Measurements from ENCODE around the gene WNT9B. TPM values are rescaled to one million over a fixed set of nuclear protein-coding genes. Genes with fewer than 3 reads are reported as not detected.

Gene WNT9B
- total RNA-seq, 1 experiment from 2014 or later, result not detected

DNA sequence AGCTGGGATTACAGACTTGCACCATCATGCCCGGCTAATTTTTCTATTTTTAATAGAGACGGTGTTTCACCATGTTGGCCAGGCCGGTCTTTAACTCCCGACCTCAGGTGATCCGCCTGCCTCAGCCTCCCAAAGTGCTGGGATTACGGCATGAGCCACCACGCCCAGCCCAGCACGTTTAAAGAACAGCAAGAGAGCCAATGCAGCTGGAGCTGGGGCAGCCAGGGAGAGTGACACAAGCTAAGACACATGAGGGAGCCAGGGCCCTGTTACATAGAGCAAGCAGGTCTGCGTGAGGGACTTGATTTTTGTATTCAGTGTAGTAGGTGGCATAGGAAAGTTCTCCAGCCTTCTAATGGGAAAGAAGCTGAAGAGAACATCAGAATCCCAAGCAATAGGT is 49.9 kb downstream of the WNT9B start:
- POLR2A ChIA-PET, result no interaction called here
- no peak overlapping the region for H3K4me3 Mint-ChIP-seq (ENCODE audit: unreplicated experiment)
- no peaks in the 10 kb centered on the region for H3K27me3 ChIP-seq (replicated peaks; ENCODE audit: control insufficient read depth, insufficient read depth, low read length)
- H3K4me1 ChIP-seq, result no peaks in the 10 kb centered on the region
- CTCF ChIA-PET, result no interaction called here
- no peaks in the 10 kb centered on the region for H3K9me3 Mint-ChIP-seq (ENCODE audit: unreplicated experiment)
- no TSS peak for BruUV-seq (replicated peaks)
- H3K27ac Mint-ChIP-seq (ENCODE audit: unreplicated experiment), result no peak overlapping the region
- no peak overlapping the region for H3K4me3 ChIP-seq (ENCODE audit: low read depth, low read length)
- intact Hi-C loops (cut with micrococcal nuclease; ENCODE audit: unreplicated experiment), result no loop called here
- no peaks in the 10 kb centered on the region for H3K36me3 Mint-ChIP-seq (ENCODE audit: insufficient read depth, unreplicated experiment)
- H3K4me1 Mint-ChIP-seq (ENCODE audit: low read depth, unreplicated experiment), result no peaks in the 10 kb centered on the region
- H3K36me3 ChIP-seq (ENCODE audit: control insufficient read depth, insufficient read depth, low read length), result no peaks in the 10 kb centered on the region
- no peaks in the 10 kb centered on the region; the same call in 1 of the 2 replicates for H3K9me3 ChIP-seq
- peaks cover 3% of the 10 kb centered on the region for H3K27me3 Mint-ChIP-seq (ENCODE audit: insufficient read depth, unreplicated experiment)
- TF ChIP-seq, protein P1, sequence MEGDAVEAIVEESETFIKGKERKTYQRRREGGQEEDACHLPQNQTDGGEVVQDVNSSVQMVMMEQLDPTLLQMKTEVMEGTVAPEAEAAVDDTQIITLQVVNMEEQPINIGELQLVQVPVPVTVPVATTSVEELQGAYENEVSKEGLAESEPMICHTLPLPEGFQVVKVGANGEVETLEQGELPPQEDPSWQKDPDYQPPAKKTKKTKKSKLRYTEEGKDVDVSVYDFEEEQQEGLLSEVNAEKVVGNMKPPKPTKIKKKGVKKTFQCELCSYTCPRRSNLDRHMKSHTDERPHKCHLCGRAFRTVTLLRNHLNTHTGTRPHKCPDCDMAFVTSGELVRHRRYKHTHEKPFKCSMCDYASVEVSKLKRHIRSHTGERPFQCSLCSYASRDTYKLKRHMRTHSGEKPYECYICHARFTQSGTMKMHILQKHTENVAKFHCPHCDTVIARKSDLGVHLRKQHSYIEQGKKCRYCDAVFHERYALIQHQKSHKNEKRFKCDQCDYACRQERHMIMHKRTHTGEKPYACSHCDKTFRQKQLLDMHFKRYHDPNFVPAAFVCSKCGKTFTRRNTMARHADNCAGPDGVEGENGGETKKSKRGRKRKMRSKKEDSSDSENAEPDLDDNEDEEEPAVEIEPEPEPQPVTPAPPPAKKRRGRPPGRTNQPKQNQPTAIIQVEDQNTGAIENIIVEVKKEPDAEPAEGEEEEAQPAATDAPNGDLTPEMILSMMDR (IDR thresholded peaks at IDR 0.05; ENCODE audit: insufficient read depth in 1 of 2, low read depth in 1 of 2, low read length in 1 of 2, severe bottlenecking in 1 of 2, unreplicated experiment in 1 of 2), result no peak
- no peak for DNase-seq

DNA sequence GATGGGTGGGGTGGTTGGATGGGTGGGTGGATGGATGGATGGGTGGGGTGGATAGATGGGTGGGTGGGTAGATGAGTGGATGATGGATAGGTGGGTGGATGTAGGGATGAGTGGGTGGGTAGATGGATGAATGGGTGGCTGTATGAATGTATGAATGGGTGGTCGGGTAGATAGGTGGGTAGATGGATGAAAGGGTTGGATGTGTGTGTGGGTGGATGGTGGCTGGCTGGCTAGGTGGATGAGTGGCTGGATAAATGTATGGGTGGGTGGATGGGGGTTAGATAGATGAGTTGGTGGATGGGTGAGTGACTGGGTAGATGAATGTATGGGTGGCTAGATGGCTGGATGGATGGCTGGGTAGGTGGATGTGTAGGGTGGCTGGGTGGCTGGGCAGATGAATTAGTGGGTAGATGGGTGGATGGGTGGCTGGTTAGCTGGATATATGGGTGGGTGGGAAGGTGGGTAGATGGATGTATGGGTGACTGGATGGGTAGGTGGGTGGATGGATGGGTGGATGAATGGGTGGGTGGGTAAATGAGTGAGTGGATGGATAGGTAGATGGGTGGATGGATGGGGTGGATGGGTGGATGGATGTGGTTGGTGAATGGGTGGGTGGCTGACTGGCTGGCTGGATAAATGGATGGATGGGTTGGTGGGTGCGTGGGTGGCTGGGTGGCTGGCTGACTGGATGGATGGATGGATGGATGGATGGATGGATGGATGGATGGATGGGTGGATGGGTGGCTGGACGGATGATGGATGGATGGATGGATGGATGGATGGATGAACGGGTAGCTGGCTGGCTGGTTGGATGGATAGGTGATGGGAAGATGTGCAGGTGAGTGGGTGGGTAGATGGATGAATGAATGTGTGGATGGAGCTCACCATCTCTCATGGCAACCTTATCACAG is 52.6 kb downstream of the WNT9B start:
- BruUV-seq (replicated peaks), result no TSS peak
- H3K4me3 ChIP-seq (ENCODE audit: low read depth, low read length), result no peak overlapping the region
- CTCF ChIA-PET, result no interaction called here
- Mint-ChIP-seq H3K27ac (ENCODE audit: unreplicated experiment) (no peak overlapping the region), H3K4me3 (ENCODE audit: unreplicated experiment) (no peak overlapping the region), H3K9me3 (ENCODE audit: unreplicated experiment) (no peaks in the 10 kb centered on the region), H3K27me3 (ENCODE audit: insufficient read depth, unreplicated experiment) (peaks cover 3% of the 10 kb centered on the region), H3K36me3 (ENCODE audit: insufficient read depth, unreplicated experiment) (no peaks in the 10 kb centered on the region), H3K4me1 (ENCODE audit: low read depth, unreplicated experiment) (no peaks in the 10 kb centered on the region)
- intact Hi-C loops (cut with micrococcal nuclease; ENCODE audit: unreplicated experiment), result no loop called here
- no peaks in the 10 kb centered on the region for H3K27me3 ChIP-seq (replicated peaks; ENCODE audit: control insufficient read depth, insufficient read depth, low read length)
- H3K36me3 ChIP-seq (ENCODE audit: control insufficient read depth, insufficient read depth, low read length), result no peaks in the 10 kb centered on the region
- no peak for DNase-seq
- H3K4me1 ChIP-seq, result no peaks in the 10 kb centered on the region
- H3K9me3 ChIP-seq, result no peaks in the 10 kb centered on the region
- POLR2A ChIA-PET, result no interaction called here
- TF ChIP-seq, protein P1 (IDR thresholded peaks at IDR 0.05; ENCODE audit: insufficient read depth in 1 of 2, low read depth in 1 of 2, low read length in 1 of 2, severe bottlenecking in 1 of 2, unreplicated experiment in 1 of 2), result no peak

DNA sequence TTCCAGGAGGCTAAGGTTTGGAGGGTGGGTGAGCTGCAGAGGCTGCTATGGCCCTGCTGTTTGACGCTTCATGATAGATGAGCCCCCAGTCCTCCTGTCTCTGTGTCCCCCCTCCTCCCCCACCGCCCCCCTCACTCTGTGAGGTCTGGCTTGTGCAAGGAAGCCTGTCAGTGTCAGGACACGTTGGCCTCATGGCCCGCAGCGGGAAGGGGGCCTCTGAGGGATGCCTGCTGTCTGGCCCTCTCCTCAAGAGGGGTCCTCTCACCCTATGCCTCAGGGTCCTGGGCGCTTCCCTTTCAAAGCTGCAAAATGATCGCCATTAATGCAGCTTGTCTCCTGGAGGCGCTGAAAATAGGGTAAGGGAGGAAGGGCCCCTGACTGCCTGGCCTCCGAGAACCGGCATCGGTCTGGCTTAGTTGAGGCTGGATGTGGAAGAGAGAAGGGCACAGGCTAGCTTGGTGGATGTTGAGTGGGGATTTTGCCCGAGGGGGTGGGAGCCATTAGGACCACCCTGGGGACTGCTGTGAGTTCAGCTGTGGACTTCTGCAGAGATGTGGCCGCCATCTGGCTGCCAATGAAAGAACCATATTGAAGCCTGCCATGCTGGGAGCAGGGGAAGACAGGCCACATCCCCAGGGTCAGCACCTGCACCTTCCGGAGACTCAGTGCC is 56.8 kb downstream of the WNT9B start:
- DNase-seq, result no peak
- Histone ChIP-seq H3K36me3 (ENCODE audit: control insufficient read depth, insufficient read depth, low read length) (no peaks in the 10 kb centered on the region), H3K4me3 (ENCODE audit: low read depth, low read length) (no peak overlapping the region), H3K4me1 (no peaks in the 10 kb centered on the region), H3K9me3 (no peaks in the 10 kb centered on the region), H3K27me3 (replicated peaks; ENCODE audit: control insufficient read depth, insufficient read depth, low read length) (no peaks in the 10 kb centered on the region)
- Mint-ChIP-seq H3K4me1 (ENCODE audit: low read depth, unreplicated experiment) (no peaks in the 10 kb centered on the region), H3K4me3 (ENCODE audit: unreplicated experiment) (no peak overlapping the region), H3K27ac (ENCODE audit: unreplicated experiment) (no peak overlapping the region), H3K36me3 (ENCODE audit: insufficient read depth, unreplicated experiment) (no peaks in the 10 kb centered on the region), H3K9me3 (ENCODE audit: unreplicated experiment) (no peaks in the 10 kb centered on the region), H3K27me3 (ENCODE audit: insufficient read depth, unreplicated experiment) (no peaks in the 10 kb centered on the region)
- ChIA-PET POLR2A (no interaction called here), CTCF (no interaction called here)
- intact Hi-C loops (cut with micrococcal nuclease; ENCODE audit: unreplicated experiment), result no loop called here
- no TSS peak for BruUV-seq (replicated peaks)
- TF ChIP-seq, protein P1 (IDR thresholded peaks at IDR 0.05; ENCODE audit: insufficient read depth in 1 of 2, low read depth in 1 of 2, low read length in 1 of 2, severe bottlenecking in 1 of 2, unreplicated experiment in 1 of 2), result no peak

All from Caco-2 (cell line).